ENCODE data around the gene FAM229A. TPM values are rescaled to one million over a fixed set of nuclear protein-coding genes. Genes with fewer than 3 reads are reported as not detected.

FAM229A gene
- total and polyA plus RNA-seq, 5 donors = 2.0 to 5.3 (median 3.5) TPM

DNA sequence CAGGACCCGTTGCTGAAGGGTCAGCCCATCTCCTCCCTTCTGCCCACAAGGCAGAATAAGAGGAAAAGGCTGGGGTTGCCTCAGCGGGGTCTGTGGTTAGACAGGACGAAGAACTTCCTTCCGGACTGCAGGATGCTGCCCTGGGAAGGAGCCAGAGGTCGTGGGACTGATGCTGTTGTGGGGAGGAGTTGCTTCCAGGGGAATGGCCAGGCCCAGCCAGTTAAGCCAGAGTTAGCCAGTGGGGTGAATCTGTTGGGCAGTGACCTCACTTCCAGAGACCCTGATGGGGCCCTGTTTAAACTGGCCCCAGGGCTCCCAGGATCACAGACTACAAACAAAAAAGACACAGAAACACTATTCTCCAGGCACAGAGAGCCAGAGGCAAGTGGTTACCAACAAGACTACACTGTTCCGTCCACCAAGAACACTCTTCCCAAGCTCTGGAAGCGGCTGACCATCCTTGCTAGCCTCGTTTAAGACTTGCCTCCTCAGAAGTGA, 13.0 kb downstream of the FAM229A start:
- peaks cover 24% of the 10 kb centered on the region for H3K4me1 ChIP-seq (ENCODE audit: control insufficient read depth, insufficient read depth, low read length)
- H3K4me3 ChIP-seq (ENCODE audit: low read length) = no peak overlapping the region
- ATAC-seq (peak in 1 of 2 donors; percentile 14), DNase-seq (peak; percentile 72 to 79 (median 78))
- WGBS = 43% methylated on average over 8 of the region's 8 CpGs
- H3K9me3 ChIP-seq (ENCODE audit: control insufficient read depth, low read length) = no peaks in the 10 kb centered on the region
- no peaks in the 10 kb centered on the region for H3K27me3 ChIP-seq (ENCODE audit: control insufficient read depth, insufficient read depth)
- H3K27ac ChIP-seq (ENCODE audit: low read length) = peak overlapping the region; percentile 40
- intact Hi-C loops (cut with DNase I) = no loop called here

GRCh38 chr1:32346532-32347157, 15.6 kb downstream of the FAM229A start:
- Histone ChIP-seq H3K27me3 (ENCODE audit: control insufficient read depth, insufficient read depth) (no peaks in the 10 kb centered on the region), H3K4me3 (ENCODE audit: low read length) (no peak overlapping the region), H3K9me3 (ENCODE audit: control insufficient read depth, low read length) (no peaks in the 10 kb centered on the region), H3K4me1 (ENCODE audit: control insufficient read depth, insufficient read depth, low read length) (peaks cover 12% of the 10 kb centered on the region), H3K27ac (ENCODE audit: low read length) (no peak overlapping the region)
- 88% methylated on average over 9 of the region's 9 CpGs for WGBS
- ATAC-seq (no peak), DNase-seq (no peak)
- intact Hi-C loops (cut with DNase I) = no loop called here

DNA sequence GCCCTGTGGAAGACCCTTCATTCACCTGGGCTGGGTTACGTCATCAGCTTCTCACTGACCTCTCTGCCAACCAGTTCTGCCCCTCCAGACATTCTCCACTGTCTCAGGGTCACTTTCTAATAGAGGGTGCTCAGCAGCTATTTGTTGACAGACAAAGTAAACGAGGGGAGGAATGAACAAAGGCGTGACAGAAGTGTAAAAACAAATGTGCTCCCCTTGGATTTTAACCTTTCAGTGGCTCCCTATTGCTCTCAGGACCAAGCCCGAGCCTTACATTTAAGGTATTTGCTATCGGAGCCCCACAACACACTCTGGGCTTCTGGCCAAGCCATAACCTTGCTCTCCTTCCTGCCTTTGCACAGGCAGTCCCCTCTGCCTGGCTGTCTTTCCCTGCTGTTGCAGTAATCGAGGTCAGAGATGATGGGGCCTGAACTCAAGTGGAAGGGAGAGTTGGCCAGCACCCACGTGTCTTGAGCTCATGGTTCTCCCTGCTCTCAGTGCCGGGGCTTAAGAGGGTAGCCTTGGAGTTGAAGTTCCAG, 16.9 kb downstream of the FAM229A start:
- intact Hi-C loops (cut with DNase I) = no loop called here
- H3K4me3 ChIP-seq (ENCODE audit: low read length) = no peak overlapping the region
- ATAC-seq (no peak), DNase-seq (no peak)
- 35% methylated on average over 8 of the region's 8 CpGs for WGBS
- H3K4me1 ChIP-seq (ENCODE audit: control insufficient read depth, insufficient read depth, low read length) = peaks cover 12% of the 10 kb centered on the region
- no peaks in the 10 kb centered on the region for H3K9me3 ChIP-seq (ENCODE audit: control insufficient read depth, low read length)
- H3K27me3 ChIP-seq (ENCODE audit: control insufficient read depth, insufficient read depth) = no peaks in the 10 kb centered on the region
- no peak overlapping the region for H3K27ac ChIP-seq (ENCODE audit: low read length)

DNA sequence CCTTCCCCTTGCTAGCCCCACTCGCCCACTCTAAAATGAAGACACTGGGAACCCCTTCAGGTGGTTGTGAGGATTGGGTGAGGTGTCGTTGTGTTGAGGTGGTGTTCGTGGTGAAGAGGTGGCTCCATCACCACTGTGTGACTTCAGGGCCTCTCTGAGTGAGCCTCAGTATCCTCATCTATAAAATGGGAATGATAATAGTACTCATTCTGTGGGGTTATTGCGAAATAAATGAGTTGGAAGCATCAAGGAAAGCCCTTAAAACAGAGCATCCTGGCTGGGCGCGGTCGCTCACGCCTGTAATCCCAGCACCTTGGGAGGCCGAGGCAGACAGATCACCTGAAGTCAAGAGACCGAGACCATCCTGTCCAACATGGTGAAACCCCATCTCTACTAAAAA, 19.6 kb downstream of the FAM229A start:
- no peak overlapping the region for H3K27ac ChIP-seq (ENCODE audit: low read length)
- 95% methylated on average over 10 of the region's 10 CpGs for WGBS
- DNase-seq (no peak), ATAC-seq (no peak)
- H3K4me1 ChIP-seq (ENCODE audit: control insufficient read depth, insufficient read depth, low read length) = peaks cover 8% of the 10 kb centered on the region
- no peaks in the 10 kb centered on the region for H3K9me3 ChIP-seq (ENCODE audit: control insufficient read depth, low read length)
- no peak overlapping the region for H3K4me3 ChIP-seq (ENCODE audit: low read length)
- no peaks in the 10 kb centered on the region for H3K27me3 ChIP-seq (ENCODE audit: control insufficient read depth, insufficient read depth)
- intact Hi-C loops (cut with DNase I) = no loop called here

- no peaks in the 10 kb centered on the region for H3K9me3 ChIP-seq (ENCODE audit: control insufficient read depth, low read length)
- no peak overlapping the region for H3K4me3 ChIP-seq (ENCODE audit: low read length)
- H3K27ac ChIP-seq (ENCODE audit: low read length) = no peak overlapping the region
- peaks cover 10% of the 10 kb centered on the region for H3K4me1 ChIP-seq (ENCODE audit: control insufficient read depth, insufficient read depth, low read length)
- DNase-seq (no peak), ATAC-seq (no peak)
- WGBS = 78% methylated on average over 5 of the region's 5 CpGs
- no peaks in the 10 kb centered on the region for H3K27me3 ChIP-seq (ENCODE audit: control insufficient read depth, insufficient read depth)
- intact Hi-C loops (cut with DNase I) = no loop called here
These were observed 20.3 kb downstream of the FAM229A start for GRCh38 chr1:32341971-32342370.

GRCh38 chr1:32341186-32341757, 21.0 kb downstream of the FAM229A start:
- Histone ChIP-seq H3K4me1 (ENCODE audit: control insufficient read depth, insufficient read depth, low read length) (peaks cover 10% of the 10 kb centered on the region), H3K9me3 (ENCODE audit: control insufficient read depth, low read length) (no peaks in the 10 kb centered on the region), H3K4me3 (ENCODE audit: low read length) (no peak overlapping the region), H3K27me3 (ENCODE audit: control insufficient read depth, insufficient read depth) (no peaks in the 10 kb centered on the region), H3K27ac (ENCODE audit: low read length) (no peak overlapping the region)
- peak; percentile 15 to 38 for ATAC-seq
- intact Hi-C loops (cut with DNase I) = no loop called here
- WGBS = 82% methylated on average over 11 of the region's 11 CpGs
- peak in 2 of 3 donors; percentile 78 to 82 for DNase-seq

DNA sequence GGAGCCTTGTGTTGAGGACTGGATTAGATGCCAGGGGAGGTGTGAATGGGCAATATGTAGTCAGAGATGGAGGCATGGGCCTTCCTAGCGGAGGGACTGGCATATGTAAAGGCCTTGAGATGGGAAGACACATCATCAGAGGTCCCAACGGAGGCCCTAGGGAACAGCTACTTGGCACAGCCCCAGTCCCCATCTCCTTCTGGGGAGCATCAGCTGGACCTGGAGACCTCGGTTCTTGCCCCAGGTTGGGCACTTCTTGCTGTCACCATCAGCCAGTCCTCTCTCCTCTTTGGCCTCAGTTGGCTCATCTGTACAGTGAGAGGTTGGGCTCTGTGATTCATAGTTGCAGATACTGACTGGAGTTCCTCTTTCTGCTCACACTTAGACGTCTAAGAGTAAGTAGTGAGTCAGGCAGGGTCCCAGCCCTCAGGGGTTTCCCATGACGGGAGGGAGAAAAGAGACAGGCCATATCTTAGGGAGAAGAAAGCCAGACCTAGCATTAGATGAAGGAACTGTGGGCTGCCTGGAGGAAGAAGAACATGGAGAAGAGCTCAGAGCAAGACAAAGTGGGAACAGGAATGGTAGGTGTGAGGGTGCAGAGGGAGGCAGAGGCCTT, 22.8 kb downstream of the FAM229A start:
- intact Hi-C loops (cut with DNase I) = loop anchor here in 1 of 4 donors (10.0 kb wide), 1 partner anchor 125 kb away; no protein-coding TSS in a partner anchor
- peaks cover 6% of the 10 kb centered on the region for H3K4me1 ChIP-seq (ENCODE audit: control insufficient read depth, insufficient read depth, low read length)
- WGBS = 75% methylated on average over 5 of the region's 5 CpGs
- ATAC-seq = peak in 1 of 2 donors; percentile 3
- no peak overlapping the region for H3K4me3 ChIP-seq (ENCODE audit: low read length)
- DNase-seq = no peak
- H3K9me3 ChIP-seq (ENCODE audit: control insufficient read depth, low read length) = no peaks in the 10 kb centered on the region
- no peak overlapping the region for H3K27ac ChIP-seq (ENCODE audit: low read length)
- no peaks in the 10 kb centered on the region for H3K27me3 ChIP-seq (ENCODE audit: control insufficient read depth, insufficient read depth)

DNA sequence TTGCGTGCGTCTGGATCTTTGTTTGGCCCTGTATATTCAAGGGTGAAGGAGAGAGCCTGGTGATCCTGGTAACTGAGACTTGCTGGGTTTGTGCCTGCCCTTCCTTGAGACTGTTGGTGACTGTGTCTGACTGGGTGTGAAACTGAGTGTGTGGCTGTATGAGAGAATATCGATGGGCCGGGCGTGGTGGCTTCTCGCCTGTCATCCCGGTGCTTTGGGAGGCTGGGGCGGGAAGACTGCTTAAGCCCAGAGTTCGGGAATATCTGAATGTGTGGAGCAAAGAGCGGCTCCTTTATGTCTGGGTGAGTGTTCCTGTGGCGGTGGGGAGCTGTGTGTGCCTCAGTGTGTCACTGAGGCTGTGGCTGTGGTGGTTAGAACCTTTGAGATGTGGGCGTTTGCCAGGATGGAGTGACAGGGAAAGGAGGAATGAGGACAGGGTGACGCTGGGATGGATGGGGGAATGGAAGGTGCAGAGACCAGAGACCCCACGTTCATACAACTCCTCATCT, 23.6 kb downstream of the FAM229A start:
- no peaks in the 10 kb centered on the region for H3K27me3 ChIP-seq (ENCODE audit: control insufficient read depth, insufficient read depth)
- intact Hi-C loops (cut with DNase I) = loop anchor here in 1 of 4 donors (10.0 kb wide), 1 partner anchor 124 kb away; no protein-coding TSS in a partner anchor
- no peaks in the 10 kb centered on the region for H3K9me3 ChIP-seq (ENCODE audit: control insufficient read depth, low read length)
- WGBS = 62% methylated on average over 14 of the region's 14 CpGs
- peaks cover 6% of the 10 kb centered on the region for H3K4me1 ChIP-seq (ENCODE audit: control insufficient read depth, insufficient read depth, low read length)
- peak in 1 of 3 donors; percentile 61 for DNase-seq
- ATAC-seq = no peak
- H3K4me3 ChIP-seq (ENCODE audit: low read length) = no peak overlapping the region
- peak overlapping the region; percentile 34 for H3K27ac ChIP-seq (ENCODE audit: low read length)

GRCh38 chr1:32337855-32338636, 24.2 kb downstream of the FAM229A start:
- Histone ChIP-seq H3K4me3 (ENCODE audit: low read length) (no peak overlapping the region), H3K4me1 (ENCODE audit: control insufficient read depth, insufficient read depth, low read length) (peaks cover 6% of the 10 kb centered on the region), H3K9me3 (ENCODE audit: control insufficient read depth, low read length) (no peaks in the 10 kb centered on the region), H3K27ac (ENCODE audit: low read length) (peak overlapping the region; percentile 34), H3K27me3 (ENCODE audit: control insufficient read depth, insufficient read depth) (no peaks in the 10 kb centered on the region)
- ATAC-seq (peak; percentile 49 to 52), DNase-seq (peak; percentile 74 to 86 (median 86))
- intact Hi-C loops (cut with DNase I) = loop anchor here in 1 of 4 donors (10.0 kb wide), 1 partner anchor 123 kb away; no protein-coding TSS in a partner anchor
- WGBS = 46% methylated on average over 16 of the region's 16 CpGs

DNA sequence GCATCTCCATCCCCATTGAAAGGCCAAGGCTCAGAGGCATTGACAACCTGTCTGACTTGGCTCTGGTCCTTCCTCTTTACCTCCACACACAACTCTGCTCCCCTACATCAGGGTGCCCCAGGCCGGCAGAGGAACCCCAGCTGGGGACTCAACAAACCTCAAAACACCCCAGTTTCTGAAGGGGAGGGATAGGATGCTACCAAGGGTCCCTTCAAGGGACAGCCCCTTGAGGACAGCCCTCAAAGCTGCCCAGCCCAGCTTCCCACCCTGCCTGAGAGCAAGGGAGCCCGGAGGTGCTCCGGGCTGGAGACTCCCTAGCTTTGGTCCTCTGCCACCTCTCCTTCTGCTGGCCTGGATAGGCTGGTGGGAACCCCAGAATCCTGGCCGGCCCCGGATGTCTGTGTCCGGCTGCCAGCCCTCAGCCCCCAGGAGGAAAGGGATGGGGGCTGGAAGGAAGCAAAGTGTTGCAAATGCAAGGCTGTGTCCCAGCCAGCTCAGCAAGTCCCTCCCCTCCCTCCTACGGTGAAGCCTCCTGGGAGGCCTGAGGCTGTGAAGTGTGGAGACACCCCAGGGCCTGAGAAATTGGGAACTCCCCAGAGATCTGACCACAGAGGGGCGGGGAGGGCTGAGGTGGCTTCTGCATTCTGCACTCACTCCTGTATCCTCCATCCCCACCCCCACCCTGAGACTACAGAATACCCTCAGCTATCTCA, 25.2 kb downstream of the FAM229A start:
- 46% methylated on average over 8 of the region's 8 CpGs for WGBS
- intact Hi-C loops (cut with DNase I) = loop anchor here in 1 of 4 donors (10.0 kb wide), 1 partner anchor 122 kb away; no protein-coding TSS in a partner anchor
- DNase-seq (peak; percentile 69 to 86 (median 77)), ATAC-seq (peak; percentile 30 to 40)
- Histone ChIP-seq H3K9me3 (ENCODE audit: control insufficient read depth, low read length) (no peaks in the 10 kb centered on the region), H3K27me3 (ENCODE audit: control insufficient read depth, insufficient read depth) (no peaks in the 10 kb centered on the region), H3K4me1 (ENCODE audit: control insufficient read depth, insufficient read depth, low read length) (peaks cover 6% of the 10 kb centered on the region), H3K27ac (ENCODE audit: low read length) (peak overlapping the region; percentile 28), H3K4me3 (ENCODE audit: low read length) (no peak overlapping the region)
